ENCODE data around the gene BCKDHB. TPM values are rescaled to one million over a fixed set of nuclear protein-coding genes. Genes with fewer than 3 reads are reported as not detected.

Gene BCKDHB
- total and polyA plus RNA-seq, 5 donors, result 10.9 to 23.9 (median 17.9) TPM

DNA sequence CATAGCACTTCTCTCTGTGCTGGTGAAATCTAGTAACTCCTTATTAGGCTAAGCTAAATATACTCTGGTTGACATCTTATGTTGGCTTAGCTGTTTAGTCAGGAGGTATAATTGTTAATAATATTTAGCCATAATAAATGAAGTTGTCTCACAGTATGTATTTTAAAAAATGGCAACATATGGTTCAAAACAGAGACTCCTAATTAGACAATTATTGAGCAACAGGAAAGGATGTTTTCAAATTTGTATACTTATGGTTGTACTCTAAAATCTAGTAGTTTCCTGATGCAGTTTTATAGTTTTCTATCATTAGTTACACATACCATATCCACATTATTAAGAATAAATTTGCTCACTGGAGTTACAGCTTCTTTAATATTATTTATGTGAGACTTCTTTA lies 150.2 kb downstream of the BCKDHB start:
- Histone ChIP-seq H3K9me3 (ENCODE audit: control insufficient read depth, low read length) (no peaks in the 10 kb centered on the region), H3K4me3 (ENCODE audit: low read length) (no peak overlapping the region), H3K27me3 (ENCODE audit: control insufficient read depth, insufficient read depth) (no peaks in the 10 kb centered on the region), H3K27ac (ENCODE audit: low read length) (no peak overlapping the region), H3K4me1 (ENCODE audit: control insufficient read depth, insufficient read depth, low read length) (no peaks in the 10 kb centered on the region)
- intact Hi-C loops (cut with DNase I), result no loop called here
- DNase-seq (no peak), ATAC-seq (no peak)

DNA sequence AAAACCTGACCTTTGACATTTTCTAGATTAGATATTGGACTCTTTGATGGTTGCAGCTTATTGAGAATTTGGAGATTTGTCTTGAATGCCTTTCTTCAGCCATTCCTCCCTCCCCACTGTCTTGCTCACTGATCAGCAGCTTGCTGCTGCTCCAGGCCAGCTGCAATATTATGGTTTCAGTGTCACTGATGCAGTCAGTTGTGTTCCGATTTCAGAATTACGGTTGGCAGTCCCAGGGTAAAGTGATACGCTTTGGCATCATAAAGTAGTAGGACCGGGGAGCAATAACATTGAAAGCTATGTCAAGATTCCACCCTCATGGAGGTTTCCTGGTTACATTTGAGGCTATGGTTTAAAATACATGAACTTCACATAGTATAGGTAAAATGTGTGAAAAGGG lies 152.6 kb downstream of the BCKDHB start:
- no peak for DNase-seq
- Histone ChIP-seq H3K4me1 (ENCODE audit: control insufficient read depth, insufficient read depth, low read length) (no peaks in the 10 kb centered on the region), H3K9me3 (ENCODE audit: control insufficient read depth, low read length) (no peaks in the 10 kb centered on the region), H3K4me3 (ENCODE audit: low read length) (no peak overlapping the region), H3K27me3 (ENCODE audit: control insufficient read depth, insufficient read depth) (no peaks in the 10 kb centered on the region), H3K27ac (ENCODE audit: low read length) (no peak overlapping the region)
- intact Hi-C loops (cut with DNase I), result no loop called here
- ATAC-seq, result no peak
- WGBS, result 95% methylated on average over 4 of the region's 4 CpGs

DNA sequence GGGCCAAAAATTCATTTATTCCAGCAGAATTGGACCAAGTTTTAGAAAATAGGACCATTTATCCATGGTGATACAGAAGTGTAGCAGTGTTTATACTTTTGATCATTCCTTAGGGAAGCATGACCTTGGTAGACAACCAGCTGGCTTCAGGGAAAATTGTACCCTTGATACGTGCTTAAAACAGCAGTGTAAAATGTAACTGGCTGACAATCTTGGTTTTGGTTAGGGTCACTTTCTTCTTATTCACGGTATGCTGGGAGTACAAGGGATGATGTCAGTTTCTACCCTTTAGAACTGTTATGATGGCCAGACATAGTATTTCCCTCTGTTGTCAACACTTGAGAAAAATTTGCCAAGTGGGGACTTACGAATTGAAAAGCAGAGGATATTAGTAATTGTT lies 157.1 kb downstream of the BCKDHB start:
- WGBS, result 57% methylated on average over 3 of the region's 3 CpGs
- no peak overlapping the region for H3K27ac ChIP-seq (ENCODE audit: low read length)
- no peaks in the 10 kb centered on the region for H3K9me3 ChIP-seq (ENCODE audit: control insufficient read depth, low read length)
- H3K4me3 ChIP-seq (ENCODE audit: low read length), result no peak overlapping the region
- H3K27me3 ChIP-seq (ENCODE audit: control insufficient read depth, insufficient read depth), result no peaks in the 10 kb centered on the region
- DNase-seq, result no peak
- ATAC-seq, result peak; percentile 61 to 95
- H3K4me1 ChIP-seq (ENCODE audit: control insufficient read depth, insufficient read depth, low read length), result no peaks in the 10 kb centered on the region
- intact Hi-C loops (cut with DNase I), result no loop called here

DNA sequence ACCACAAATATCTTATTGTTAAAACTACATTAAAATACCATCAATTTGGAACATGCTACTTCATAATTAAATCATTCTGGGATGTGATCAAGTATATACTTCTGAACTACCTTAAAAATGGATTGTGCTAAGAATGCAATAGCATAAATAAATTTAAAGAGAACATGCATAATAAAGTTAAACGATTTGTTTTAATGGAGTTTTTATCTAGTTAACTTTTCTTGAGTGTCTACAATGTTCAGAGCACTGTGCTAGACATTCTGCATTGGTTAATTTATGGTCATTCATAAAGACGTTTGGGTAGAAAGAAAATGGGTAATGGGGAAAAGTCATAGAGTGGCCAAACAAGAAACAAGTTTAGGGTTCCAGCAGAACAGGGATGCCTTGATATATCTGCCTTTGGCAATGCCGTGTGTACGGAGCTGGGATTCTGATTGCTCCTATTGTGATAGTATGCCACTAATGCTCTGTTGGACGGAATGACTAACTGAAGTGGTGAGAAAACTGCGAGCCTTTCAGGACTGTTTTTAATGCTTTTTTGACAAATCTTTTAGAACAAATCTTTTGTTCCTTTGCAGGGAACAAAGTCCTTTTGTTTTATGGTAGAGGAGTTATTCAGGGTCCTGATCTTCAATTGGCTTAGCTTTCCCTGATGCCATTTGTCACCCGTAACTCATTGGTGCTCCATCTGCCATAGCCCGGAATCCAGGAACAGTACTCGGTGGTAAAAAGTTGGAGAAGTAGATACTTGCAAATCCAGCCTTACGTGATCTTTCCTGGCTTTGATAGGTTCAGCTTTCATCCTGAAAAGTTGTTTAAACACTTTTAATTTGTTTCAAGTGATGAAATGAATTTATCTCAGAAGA lies 162.6 kb downstream of the BCKDHB start:
- no peak overlapping the region for H3K4me3 ChIP-seq (ENCODE audit: low read length)

DNA sequence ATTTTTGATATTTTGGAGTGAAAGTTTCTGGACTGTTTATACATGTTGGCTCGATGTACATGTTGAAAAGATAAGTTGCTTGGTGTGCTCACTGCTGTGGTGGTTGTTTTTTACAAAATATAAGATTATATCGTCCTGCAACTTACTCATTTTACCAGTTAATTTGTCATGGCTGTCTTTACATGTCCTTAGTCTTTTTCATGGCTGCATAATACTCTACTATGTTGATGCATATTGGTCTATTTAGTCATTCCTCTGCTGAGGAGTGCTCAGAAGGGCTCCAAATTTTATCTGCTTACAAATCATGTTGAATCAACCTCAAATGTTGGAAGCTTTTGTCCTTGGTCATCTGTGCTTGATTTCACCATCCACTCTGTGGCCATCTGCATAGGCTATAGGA lies 164.6 kb downstream of the BCKDHB start:
- no peaks in the 10 kb centered on the region for H3K9me3 ChIP-seq (ENCODE audit: control insufficient read depth, low read length)
- ATAC-seq (no peak), DNase-seq (no peak)
- no peaks in the 10 kb centered on the region for H3K27me3 ChIP-seq (ENCODE audit: control insufficient read depth, insufficient read depth)
- intact Hi-C loops (cut with DNase I), result no loop called here
- H3K4me3 ChIP-seq (ENCODE audit: low read length), result no peak overlapping the region
- no peaks in the 10 kb centered on the region for H3K4me1 ChIP-seq (ENCODE audit: control insufficient read depth, insufficient read depth, low read length)
- no peak overlapping the region for H3K27ac ChIP-seq (ENCODE audit: low read length)
- WGBS, result 88% methylated on average over 2 of the region's 2 CpGs

More for the DNA sequence above, 162.6 kb downstream of the BCKDHB start:
- intact Hi-C loops (cut with DNase I), result no loop called here
- Histone ChIP-seq H3K4me1 (ENCODE audit: control insufficient read depth, insufficient read depth, low read length) (no peaks in the 10 kb centered on the region), H3K27ac (ENCODE audit: low read length) (no peak overlapping the region), H3K27me3 (ENCODE audit: control insufficient read depth, insufficient read depth) (no peaks in the 10 kb centered on the region), H3K9me3 (ENCODE audit: control insufficient read depth, low read length) (no peaks in the 10 kb centered on the region)
- no peak for DNase-seq
- WGBS, result 76% methylated on average over 10 of the region's 10 CpGs
- no peak for ATAC-seq

DNA sequence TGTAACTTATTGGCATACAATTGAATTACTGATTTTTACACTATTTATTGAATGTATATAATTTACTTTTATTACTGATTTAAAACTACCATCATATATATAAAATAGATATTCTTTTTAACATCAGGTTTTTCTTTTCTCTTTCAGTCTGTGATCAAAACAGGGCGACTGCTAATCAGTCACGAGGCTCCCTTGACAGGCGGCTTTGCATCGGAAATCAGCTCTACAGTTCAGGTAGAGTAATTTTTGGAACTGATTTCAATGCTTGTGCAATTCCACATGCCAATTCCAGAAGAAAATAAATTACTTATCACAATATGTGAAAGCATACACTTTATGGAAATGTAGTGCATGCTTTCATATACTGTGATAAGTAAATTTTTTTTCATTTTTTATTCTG lies 166.5 kb downstream of the BCKDHB start:
- H3K9me3 ChIP-seq (ENCODE audit: control insufficient read depth, low read length), result no peaks in the 10 kb centered on the region
- H3K27me3 ChIP-seq (ENCODE audit: control insufficient read depth, insufficient read depth), result no peaks in the 10 kb centered on the region
- ATAC-seq (no peak), DNase-seq (no peak)
- no peak overlapping the region for H3K27ac ChIP-seq (ENCODE audit: low read length)
- no peak overlapping the region for H3K4me3 ChIP-seq (ENCODE audit: low read length)
- 90% methylated on average over 4 of the region's 4 CpGs for WGBS
- H3K4me1 ChIP-seq (ENCODE audit: control insufficient read depth, insufficient read depth, low read length), result no peaks in the 10 kb centered on the region
- intact Hi-C loops (cut with DNase I), result no loop called here

DNA sequence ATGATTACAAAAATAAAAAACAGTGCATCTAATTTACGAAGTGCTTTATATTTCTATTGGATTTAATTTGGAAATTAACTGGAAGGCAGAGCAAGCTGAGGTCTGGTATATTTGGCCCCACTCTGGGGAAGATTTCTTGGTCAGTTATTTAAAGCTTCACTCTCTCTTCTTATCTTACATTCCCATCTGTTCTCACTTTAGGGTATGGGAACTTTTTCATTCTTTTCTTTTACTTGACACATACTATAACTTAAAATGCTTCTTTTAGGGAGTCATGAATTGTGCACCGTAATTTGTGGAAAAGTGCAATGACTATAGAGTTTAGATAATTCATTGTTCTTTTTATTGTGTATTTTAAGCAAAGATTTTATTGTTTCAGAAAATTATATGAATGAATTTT lies 170.4 kb downstream of the BCKDHB start:
- no peaks in the 10 kb centered on the region for H3K9me3 ChIP-seq (ENCODE audit: control insufficient read depth, low read length)
- DNase-seq, result no peak
- WGBS, result 87% methylated on average over 2 of the region's 2 CpGs
- intact Hi-C loops (cut with DNase I), result no loop called here
- H3K27ac ChIP-seq (ENCODE audit: low read length), result no peak overlapping the region
- no peak for ATAC-seq
- H3K4me1 ChIP-seq (ENCODE audit: control insufficient read depth, insufficient read depth, low read length), result no peaks in the 10 kb centered on the region
- no peaks in the 10 kb centered on the region for H3K27me3 ChIP-seq (ENCODE audit: control insufficient read depth, insufficient read depth)
- H3K4me3 ChIP-seq (ENCODE audit: low read length), result no peak overlapping the region

DNA sequence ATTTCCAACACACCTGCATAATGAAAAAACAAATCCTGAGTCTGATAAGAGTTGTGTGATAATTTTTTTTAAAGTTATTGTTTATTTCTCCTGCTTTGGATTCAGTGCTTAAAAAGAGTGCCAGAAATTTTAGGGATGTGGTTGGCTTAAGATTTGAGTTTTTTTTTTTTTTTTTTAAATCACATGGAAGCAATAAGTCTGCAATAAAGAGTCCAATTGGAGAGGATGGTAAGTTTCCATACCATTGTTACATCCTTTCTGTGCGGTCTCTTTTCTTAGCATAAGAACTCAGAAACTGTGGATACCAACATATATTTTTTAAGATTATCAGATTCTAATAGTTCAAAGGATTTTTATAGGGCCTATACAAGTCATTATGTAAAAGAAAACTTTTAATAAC lies 171.0 kb downstream of the BCKDHB start:
- H3K27ac ChIP-seq (ENCODE audit: low read length), result no peak overlapping the region
- ATAC-seq, result no peak
- no peak overlapping the region for H3K4me3 ChIP-seq (ENCODE audit: low read length)
- no peaks in the 10 kb centered on the region for H3K4me1 ChIP-seq (ENCODE audit: control insufficient read depth, insufficient read depth, low read length)
- no peaks in the 10 kb centered on the region for H3K9me3 ChIP-seq (ENCODE audit: control insufficient read depth, low read length)
- 92% methylated on average over 1 of the region's 1 CpG for WGBS
- intact Hi-C loops (cut with DNase I), result no loop called here
- DNase-seq, result no peak
- H3K27me3 ChIP-seq (ENCODE audit: control insufficient read depth, insufficient read depth), result no peaks in the 10 kb centered on the region

DNA sequence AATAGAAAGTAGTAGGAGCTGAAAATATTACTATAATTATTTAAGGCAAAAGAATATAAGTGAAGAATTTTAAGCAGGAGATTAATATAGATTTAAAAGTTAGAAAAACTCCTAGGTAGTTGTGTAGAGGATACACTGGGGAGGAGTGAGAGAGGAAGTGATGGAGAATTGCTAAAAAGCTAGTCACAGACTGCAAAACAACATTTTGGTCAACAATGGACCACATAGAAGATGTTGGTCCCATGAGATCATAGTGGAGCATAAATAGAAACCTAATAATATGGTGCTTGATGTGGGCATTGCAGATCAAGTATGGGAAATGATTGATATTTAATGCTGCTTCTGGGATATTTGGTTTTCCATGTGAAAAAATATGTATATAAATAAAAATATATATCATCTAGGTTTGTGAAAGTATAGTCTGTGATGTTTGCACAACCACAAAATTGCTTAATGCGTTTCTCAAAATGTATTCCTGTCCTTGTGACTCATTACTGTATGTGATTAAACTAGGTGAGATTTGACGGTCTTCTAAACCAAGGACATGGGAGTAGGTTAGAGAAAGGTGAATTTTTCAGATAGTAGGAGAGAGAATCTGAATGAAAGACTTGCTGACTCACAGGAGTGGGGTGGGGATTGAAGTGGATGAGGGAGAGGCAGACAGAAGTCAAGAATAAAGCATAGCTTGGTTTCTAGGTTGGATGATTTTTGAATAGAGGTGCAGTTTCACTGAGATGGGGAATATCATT lies 174.0 kb downstream of the BCKDHB start:
- ATAC-seq, result no peak
- 81% methylated on average over 2 of the region's 2 CpGs for WGBS
- Histone ChIP-seq H3K4me3 (ENCODE audit: low read length) (no peak overlapping the region), H3K27ac (ENCODE audit: low read length) (no peak overlapping the region), H3K27me3 (ENCODE audit: control insufficient read depth, insufficient read depth) (no peaks in the 10 kb centered on the region), H3K4me1 (ENCODE audit: control insufficient read depth, insufficient read depth, low read length) (no peaks in the 10 kb centered on the region), H3K9me3 (ENCODE audit: control insufficient read depth, low read length) (no peaks in the 10 kb centered on the region)
- intact Hi-C loops (cut with DNase I), result no loop called here
- DNase-seq, result no peak

DNA sequence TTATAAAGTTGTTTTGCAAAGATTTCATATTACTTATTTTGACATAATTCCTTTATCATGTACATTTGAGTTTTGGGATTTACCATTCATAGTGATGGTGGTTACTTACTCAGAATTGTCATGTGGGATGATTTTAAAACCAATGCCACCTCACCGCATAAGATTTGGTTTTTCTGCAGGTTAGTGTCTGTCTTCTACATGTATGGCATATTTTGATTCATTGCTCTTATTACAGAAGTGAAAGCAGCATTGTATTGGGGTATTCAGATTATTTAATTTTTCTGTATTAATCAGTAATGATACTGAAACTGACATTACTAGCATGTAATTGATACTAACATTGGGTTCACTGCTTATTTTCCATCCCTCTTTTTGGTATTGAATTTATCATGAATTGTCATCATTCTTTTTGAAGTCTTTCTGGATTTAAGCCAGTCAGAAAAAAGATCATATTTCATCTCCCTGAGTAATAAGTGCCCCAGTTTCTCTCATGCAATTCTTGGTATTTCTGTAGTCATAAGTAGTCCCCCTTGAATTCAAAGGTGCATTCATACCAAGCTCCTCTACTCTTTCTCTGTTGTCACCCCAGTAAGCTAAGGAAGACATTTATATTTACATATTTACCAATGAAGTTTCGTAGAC lies 176.6 kb downstream of the BCKDHB start:
- no peak overlapping the region for H3K27ac ChIP-seq (ENCODE audit: low read length)
- no peak overlapping the region for H3K4me3 ChIP-seq (ENCODE audit: low read length)
- H3K9me3 ChIP-seq (ENCODE audit: control insufficient read depth, low read length), result no peaks in the 10 kb centered on the region
- no peaks in the 10 kb centered on the region for H3K4me1 ChIP-seq (ENCODE audit: control insufficient read depth, insufficient read depth, low read length)
- 95% methylated on average over 2 of the region's 2 CpGs for whole genome bisulfite sequencing
- ATAC-seq, result no peak
- DNase-seq, result no peak
- intact Hi-C loops (cut with DNase I), result no loop called here
- H3K27me3 ChIP-seq (ENCODE audit: control insufficient read depth, insufficient read depth), result no peaks in the 10 kb centered on the region

DNA sequence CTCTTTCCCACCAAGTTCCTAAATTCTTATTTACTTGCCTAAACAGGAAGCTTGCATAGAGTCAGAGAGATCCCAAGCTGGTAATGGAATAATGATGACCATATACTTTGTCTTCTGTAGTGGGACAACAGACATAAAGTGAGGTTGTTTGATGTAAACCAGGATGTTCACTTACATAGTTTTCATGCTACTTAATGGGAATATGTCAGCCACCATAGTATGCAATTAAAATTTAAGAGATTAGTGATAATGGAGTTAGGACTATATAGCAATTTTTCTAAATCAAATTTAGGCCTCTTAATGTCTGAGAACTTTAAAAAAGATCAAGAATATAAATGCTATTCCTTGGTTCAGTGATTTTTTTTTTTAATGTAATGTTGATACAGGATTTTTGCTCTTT lies 180.6 kb downstream of the BCKDHB start:
- Histone ChIP-seq H3K27me3 (ENCODE audit: control insufficient read depth, insufficient read depth) (no peaks in the 10 kb centered on the region), H3K27ac (ENCODE audit: low read length) (no peak overlapping the region), H3K4me3 (ENCODE audit: low read length) (no peak overlapping the region), H3K9me3 (ENCODE audit: control insufficient read depth, low read length) (no peaks in the 10 kb centered on the region), H3K4me1 (ENCODE audit: control insufficient read depth, insufficient read depth, low read length) (no peaks in the 10 kb centered on the region)
- DNase-seq (no peak), ATAC-seq (no peak)
- intact Hi-C loops (cut with DNase I), result no loop called here

All from right cardiac atrium (tissue), 5 donors.